NT2/D1 (cell line): Measurements from ENCODE around the gene INO80C.

Source experiments
- YY1 ChIP-seq: IDR thresholded peaks from 2 replicates; pipeline ENCODE4 v1.6.1; 2011; ENCODE audit not compliant: insufficient read length, insufficient read depth
- ZNF274 ChIP-seq: IDR thresholded peaks from 2 replicates; pipeline ENCODE4 v1.6.1; 2011; ENCODE audit warnings: mild to moderate bottlenecking, low read depth, low read length

DNA sequence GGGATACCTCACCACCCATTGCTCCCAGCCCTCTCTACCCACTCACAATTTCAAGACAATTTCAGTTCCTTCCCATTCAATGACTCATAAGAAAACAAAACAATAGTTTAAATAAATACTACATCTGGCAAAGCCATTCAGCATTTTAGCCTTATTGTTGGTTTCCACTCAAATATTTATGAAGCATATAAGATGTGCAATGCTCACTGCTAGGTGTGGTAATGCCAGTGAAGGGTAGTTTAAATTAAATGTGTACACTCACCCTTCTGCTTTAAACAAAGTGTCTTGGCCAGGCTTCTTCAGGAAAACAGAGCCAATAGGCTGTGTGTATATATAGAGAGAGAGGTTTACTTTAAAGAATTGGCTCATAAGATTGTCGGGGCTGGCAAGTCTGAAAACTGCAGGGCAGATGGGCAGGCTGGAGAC, 37.0 kb downstream of the INO80C start:
- TF ChIP-seq YY1 (no peak), ZNF274 (no peak)
